Measurements from ENCODE around the gene DEPP1. TPM values are rescaled to one million over a fixed set of nuclear protein-coding genes. Genes with fewer than 3 reads are reported as not detected.
A peak's percentile ranks its signal among the peaks of the same experiment; 100 is the strongest.
"Not testable (repeated sequence)": the region's sequence is repeated elsewhere in the genome, so short reads cannot be mapped to it uniquely, and the experiment has no call there.

DEPP1 gene
- total RNA-seq (100 to 1,000 TPM in 1 of 4 donors, 10 to 100 TPM in 3; 47.8 to 294 (median 54.7) TPM), polyA plus RNA-seq (10 to 100 TPM; 16.0 to 58.3 (median 53.6) TPM)

DNA sequence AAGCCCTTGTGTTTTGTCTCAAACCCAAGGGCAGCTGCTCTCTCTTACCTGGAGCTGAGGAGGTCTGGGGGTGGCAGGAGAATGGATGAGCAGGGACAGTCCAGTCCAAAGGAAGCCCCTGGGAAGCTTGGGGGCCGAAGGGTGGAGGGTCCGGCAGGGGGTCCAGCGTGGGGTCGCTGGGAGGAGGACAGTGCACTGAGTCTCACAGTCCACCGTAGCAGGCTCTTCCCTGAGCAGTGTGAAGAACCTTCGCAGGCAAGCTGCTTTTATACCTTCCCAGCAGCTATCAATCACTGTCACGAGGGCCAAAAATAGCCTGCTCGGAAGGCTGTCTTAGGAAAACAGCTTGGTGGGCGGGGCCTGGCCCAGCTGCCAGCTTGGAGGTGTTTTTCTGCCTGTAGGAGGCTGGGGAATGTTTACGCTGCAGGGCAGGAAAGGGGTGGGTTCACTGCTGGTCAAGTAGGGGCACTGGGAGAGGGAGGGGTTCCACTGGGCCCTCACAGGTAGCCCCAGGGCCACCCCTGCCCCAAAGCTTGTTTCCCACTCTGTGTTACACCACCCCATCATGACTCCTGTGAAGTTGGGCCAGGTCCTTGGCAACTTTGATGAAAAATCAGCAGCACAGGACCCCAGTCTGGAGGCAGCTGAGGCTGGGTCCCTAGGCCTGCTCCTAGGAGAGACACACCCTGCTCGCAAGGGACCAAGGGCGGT is at the start of gene DEPP1:
TSS of gene DEPP1 (minus strand) at position 240 of the 711 bp plus-strand sequence. CDS start 779 bp downstream, outside the sequence.
- peaks cover 0 to 19% (median 9%) of the 10 kb centered on the region in 4 donors for H3K36me3 ChIP-seq
- WGBS, 2 donors, result 8 to 21% methylated on average over 12 of the region's 12 CpGs
- peak within 1 kb of the TSS; percentile 54 to 64 (median 54) for H3K4me3 ChIP-seq
- no peaks in the 10 kb centered on the region for H3K9me3 ChIP-seq
- DNase-seq, result peak; percentile 98
- H3K4me1 ChIP-seq, result peaks cover 0 to 94% (median 90%) of the 10 kb centered on the region in 4 donors
- intact Hi-C loops (cut with DNase I), result loop anchor here (5.0 kb wide), 1 partner anchor 101 kb away; no protein-coding TSS in a partner anchor
- TF ChIP-seq, protein P1, sequence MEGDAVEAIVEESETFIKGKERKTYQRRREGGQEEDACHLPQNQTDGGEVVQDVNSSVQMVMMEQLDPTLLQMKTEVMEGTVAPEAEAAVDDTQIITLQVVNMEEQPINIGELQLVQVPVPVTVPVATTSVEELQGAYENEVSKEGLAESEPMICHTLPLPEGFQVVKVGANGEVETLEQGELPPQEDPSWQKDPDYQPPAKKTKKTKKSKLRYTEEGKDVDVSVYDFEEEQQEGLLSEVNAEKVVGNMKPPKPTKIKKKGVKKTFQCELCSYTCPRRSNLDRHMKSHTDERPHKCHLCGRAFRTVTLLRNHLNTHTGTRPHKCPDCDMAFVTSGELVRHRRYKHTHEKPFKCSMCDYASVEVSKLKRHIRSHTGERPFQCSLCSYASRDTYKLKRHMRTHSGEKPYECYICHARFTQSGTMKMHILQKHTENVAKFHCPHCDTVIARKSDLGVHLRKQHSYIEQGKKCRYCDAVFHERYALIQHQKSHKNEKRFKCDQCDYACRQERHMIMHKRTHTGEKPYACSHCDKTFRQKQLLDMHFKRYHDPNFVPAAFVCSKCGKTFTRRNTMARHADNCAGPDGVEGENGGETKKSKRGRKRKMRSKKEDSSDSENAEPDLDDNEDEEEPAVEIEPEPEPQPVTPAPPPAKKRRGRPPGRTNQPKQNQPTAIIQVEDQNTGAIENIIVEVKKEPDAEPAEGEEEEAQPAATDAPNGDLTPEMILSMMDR (IDR thresholded peaks at IDR 0.05), result peak in 2 of 4 experiments; percentile 4 to 35
- peak; percentile 99 to 100 (median 99) for TF ChIP-seq POLR2AphosphoS5 (IDR thresholded peaks at IDR 0.05)
- TF ChIP-seq EP300 (IDR thresholded peaks at IDR 0.05), result peak in 2 of 4 donors; percentile 82 to 84
- TF ChIP-seq POLR2A (IDR thresholded peaks at IDR 0.05), result peak; percentile 98 to 99
- peak within 1 kb of the TSS; percentile 88 to 92 (median 90) for H3K27ac ChIP-seq
- no peaks in the 10 kb centered on the region for H3K27me3 ChIP-seq

DNA sequence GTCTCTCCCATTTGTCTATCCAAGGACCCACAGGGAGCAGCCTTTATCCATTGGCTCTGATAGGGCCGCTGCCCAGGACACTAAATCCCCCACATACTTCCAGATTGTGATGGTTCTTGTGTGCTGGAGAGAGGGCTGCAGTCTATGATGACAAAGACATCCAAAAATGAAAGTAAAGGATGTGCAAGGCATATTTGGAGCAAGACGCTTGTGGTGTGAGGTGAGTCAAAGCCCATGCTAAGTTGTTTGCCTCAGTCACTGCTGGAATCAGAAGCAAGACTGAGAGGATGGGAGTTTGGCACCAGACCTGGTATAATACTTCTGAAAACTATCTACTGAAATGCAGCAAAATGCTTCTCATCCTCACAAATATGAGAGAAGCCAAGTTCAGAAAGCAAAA is 44.8 kb upstream of the DEPP1 start:
- no peaks in the 10 kb centered on the region for H3K4me1 ChIP-seq
- H3K27me3 ChIP-seq, result no peaks in the 10 kb centered on the region
- no peak for DNase-seq
- H3K36me3 ChIP-seq, result no peaks in the 10 kb centered on the region
- TF ChIP-seq, protein P1 (IDR thresholded peaks at IDR 0.05), result no peak
- TF ChIP-seq POLR2A (IDR thresholded peaks at IDR 0.05), result no peak
- TF ChIP-seq EP300 (IDR thresholded peaks at IDR 0.05), result no peak
- no peak for TF ChIP-seq POLR2AphosphoS5 (IDR thresholded peaks at IDR 0.05)
- no peak overlapping the region for H3K4me3 ChIP-seq
- H3K9me3 ChIP-seq, result peaks cover 0 to 3% (median 1%) of the 10 kb centered on the region in 4 donors
- intact Hi-C loops (cut with DNase I), result no loop called here
- no peak overlapping the region for H3K27ac ChIP-seq
- WGBS, 2 donors, result 82 to 91% methylated on average over 2 of the region's 2 CpGs

DNA sequence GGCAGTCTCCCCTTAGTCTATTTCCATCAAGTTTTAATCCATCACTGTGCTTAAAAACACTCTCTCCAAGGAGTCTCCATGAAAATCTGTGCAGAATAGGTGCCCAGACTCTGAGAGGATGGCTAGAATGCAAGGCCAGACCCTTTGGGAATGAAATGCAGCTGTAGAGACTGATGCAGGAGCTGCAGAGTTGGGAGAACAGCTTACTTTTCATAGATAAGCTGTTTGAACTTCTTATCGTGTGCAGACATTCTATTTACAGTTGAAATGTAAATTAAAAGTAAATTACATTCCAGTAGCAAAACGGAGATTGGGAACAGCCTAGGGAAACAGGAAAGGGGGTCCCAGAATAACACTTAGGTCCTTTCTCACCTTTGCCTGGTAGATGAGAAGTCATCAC is 37.0 kb upstream of the DEPP1 start:
- Histone ChIP-seq H3K36me3 (no peaks in the 10 kb centered on the region), H3K4me3 (no peak overlapping the region), H3K27ac (no peak overlapping the region), H3K27me3 (no peaks in the 10 kb centered on the region), H3K4me1 (no peaks in the 10 kb centered on the region), H3K9me3 (no peaks in the 10 kb centered on the region)
- intact Hi-C loops (cut with DNase I), result no loop called here
- DNase-seq, result no peak
- 21 to 53% methylated on average over 2 of the region's 2 CpGs for WGBS, 2 donors
- TF ChIP-seq POLR2A (IDR thresholded peaks at IDR 0.05), result no peak
- TF ChIP-seq EP300 (IDR thresholded peaks at IDR 0.05), result no peak
- TF ChIP-seq, protein P1 (IDR thresholded peaks at IDR 0.05), result no peak
- TF ChIP-seq POLR2AphosphoS5 (IDR thresholded peaks at IDR 0.05), result no peak

- H3K9me3 ChIP-seq; DNase-seq; H3K27me3 ChIP-seq; H3K4me1 ChIP-seq; intact Hi-C loops (cut with DNase I); H3K27ac ChIP-seq; H3K4me3 ChIP-seq; H3K36me3 ChIP-seq: not testable (repeated sequence)
- WGBS, 2 donors, result 81% methylated on average over 10 of the region's 10 CpGs
These were observed 35.9 kb upstream of the DEPP1 start for GRCh38 chr10:45014557-45014956.

GRCh38 chr10:45008524-45009161 is 30.0 kb upstream of the DEPP1 start:
- Histone ChIP-seq H3K27me3 (no peaks in the 10 kb centered on the region), H3K4me1 (peaks cover 0 to 12% (median 3%) of the 10 kb centered on the region in 4 donors), H3K9me3 (no peaks in the 10 kb centered on the region), H3K4me3 (no peak overlapping the region), H3K27ac (peak overlapping the region in 2 of 4 donors; percentile 15), H3K36me3 (peaks cover 0 to 18% (median 3%) of the 10 kb centered on the region in 4 donors)
- TF ChIP-seq, protein P1 (IDR thresholded peaks at IDR 0.05), result peak in 3 of 4 experiments; percentile 56 to 70 (median 69)
- TF ChIP-seq POLR2AphosphoS5 (IDR thresholded peaks at IDR 0.05) (peak in 2 of 4 donors; percentile 30 to 38), EP300 (IDR thresholded peaks at IDR 0.05) (no peak), POLR2A (IDR thresholded peaks at IDR 0.05) (no peak)
- DNase-seq, result peak; percentile 64
- WGBS, 2 donors, result 3 to 15% methylated on average over 8 of the region's 8 CpGs
- intact Hi-C loops (cut with DNase I), result loop anchor here (5.0 to 10.0 kb wide), 3 partner anchors 456 to 1334 kb away; partner anchors contain the start of gene ZFAND4
